NK-92 treated with Interleukin-12 subunit alpha and Interleukin-12 subunit beta, amount 100 ng/mL, for 24 hours (cell line): Measurements from ENCODE around the gene FBXO47.
"Not testable (repeated sequence)": the region's sequence is repeated elsewhere in the genome, so short reads cannot be mapped to it uniquely, and the experiment has no call there.

ENCODE experiments used
- DNase-seq: peaks from one replicate; lab custom pipeline; 2025; lab: John Stamatoyannopoulos, UW

The FBXO47 gene

DNA sequence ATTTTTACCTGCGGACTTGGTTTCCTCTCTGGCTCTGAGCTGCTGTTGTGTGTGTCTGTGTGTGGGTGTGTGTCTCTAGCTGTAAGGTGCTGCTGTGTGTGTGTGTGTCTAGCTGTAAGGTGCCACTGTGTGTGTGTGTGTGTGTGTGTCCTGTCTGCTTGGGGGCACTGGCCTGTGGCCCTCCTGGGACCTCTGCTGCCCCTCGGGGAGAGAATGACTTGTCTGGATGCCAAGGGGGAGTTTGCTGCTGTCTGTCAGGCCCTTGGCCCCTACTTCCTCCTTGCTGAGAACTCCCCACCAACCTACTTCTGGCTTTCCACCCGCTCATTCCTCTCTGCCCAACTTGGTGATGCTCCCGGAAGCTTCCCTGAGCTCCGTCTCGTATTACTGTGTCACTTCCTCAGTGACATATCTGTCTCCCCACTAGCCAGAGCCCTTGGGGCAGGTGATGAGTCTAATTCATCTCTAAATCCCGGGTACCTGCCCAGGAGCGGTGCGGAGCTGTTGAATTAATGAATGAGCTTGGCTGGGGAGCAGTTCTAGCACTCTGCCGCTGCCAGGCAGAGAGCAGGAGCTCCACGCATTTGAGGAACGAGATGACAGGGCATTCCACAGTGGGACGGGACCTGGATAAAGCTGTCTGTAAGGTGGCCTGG, 45.3 kb downstream of the FBXO47 start:
- DNase-seq, result no peak

DNA sequence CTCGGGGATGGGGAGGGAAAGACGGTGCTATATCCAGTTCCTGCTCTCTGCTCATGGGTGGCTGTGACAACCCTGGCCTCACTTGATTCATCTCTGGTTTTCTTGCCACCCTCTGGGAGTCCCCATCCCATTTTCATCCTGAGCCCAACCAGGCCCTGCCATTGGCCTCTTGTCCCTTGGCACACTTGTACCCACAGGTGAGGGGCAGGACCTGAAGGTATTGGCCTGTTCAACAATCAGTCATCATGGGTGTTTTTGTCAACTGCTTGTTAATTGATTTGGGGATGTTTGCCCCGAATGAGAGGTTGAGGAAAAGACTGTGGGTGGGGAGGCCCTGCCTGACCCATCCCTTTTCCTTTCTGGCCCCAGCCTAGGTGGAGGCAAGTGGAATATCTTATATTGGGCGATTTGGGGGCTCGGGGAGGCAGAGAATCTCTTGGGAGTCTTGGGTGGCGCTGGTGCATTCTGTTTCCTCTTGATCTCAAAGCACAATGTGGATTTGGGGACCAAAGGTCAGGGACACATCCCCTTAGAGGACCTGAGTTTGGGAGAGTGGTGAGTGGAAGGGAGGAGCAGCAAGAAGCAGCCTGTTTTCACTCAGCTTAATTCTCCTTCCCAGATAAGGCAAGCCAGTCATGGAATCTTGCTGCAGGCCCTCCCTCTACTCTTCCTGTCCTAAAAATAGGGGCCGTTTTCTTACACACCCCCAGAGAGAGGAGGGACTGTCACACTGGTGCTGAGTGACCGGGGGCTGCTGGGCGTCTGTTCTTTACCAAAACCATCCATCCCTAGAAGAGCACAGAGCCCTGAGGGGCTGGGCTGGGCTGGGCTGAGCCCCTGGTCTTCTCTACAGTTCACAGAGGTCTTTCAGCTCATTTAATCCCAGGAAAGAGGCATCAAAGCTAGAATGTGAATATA, 46.6 kb downstream of the FBXO47 start:
- no peak for DNase-seq

DNA sequence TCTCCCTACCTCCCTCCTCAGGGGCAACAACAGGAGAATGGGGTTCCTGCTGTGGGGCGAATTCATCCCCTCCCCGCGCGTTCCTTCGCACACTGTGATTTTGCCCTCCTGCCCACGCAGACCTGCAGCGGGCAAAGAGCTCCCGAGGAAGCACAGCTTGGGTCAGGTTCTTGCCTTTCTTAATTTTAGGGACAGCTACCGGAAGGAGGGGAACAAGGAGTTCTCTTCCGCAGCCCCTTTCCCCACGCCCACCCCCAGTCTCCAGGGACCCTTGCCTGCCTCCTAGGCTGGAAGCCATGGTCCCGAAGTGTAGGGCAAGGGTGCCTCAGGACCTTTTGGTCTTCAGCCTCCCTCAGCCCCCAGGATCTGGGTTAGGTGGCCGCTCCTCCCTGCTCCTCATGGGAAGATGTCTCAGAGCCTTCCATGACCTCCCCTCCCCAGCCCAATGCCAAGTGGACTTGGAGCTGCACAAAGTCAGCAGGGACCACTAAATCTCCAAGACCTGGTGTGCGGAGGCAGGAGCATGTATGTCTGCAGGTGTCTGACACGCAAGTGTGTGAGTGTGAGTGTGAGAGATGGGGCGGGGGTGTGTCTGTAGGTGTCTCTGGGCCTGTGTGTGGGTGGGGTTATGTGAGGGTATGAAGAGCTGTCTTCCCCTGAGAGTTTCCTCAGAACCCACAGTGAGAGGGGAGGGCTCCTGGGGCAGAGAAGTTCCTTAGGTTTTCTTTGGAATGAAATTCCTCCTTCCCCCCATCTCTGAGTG, 47.7 kb downstream of the FBXO47 start:
- no peak for DNase-seq

DNA sequence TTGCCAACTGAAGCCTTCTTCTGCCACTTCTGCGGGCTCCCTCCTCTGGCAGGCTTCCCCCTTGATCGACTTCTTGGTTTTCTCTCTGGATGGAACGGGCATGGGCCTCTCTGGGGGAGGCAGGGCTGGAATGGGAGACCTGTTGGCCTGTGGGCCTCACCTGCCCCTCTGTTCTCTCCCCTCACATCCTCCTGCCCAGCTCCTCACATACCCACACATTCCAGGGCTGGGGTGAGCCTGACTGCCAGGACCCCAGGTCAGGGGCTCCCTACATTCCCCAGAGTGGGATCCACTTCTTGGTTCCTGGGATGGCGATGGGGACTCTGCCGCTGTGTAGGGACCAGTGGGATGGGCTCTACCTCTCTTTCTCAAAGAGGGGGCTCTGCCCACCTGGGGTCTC, 48.3 kb downstream of the FBXO47 start:
- DNase-seq, result no peak

DNA sequence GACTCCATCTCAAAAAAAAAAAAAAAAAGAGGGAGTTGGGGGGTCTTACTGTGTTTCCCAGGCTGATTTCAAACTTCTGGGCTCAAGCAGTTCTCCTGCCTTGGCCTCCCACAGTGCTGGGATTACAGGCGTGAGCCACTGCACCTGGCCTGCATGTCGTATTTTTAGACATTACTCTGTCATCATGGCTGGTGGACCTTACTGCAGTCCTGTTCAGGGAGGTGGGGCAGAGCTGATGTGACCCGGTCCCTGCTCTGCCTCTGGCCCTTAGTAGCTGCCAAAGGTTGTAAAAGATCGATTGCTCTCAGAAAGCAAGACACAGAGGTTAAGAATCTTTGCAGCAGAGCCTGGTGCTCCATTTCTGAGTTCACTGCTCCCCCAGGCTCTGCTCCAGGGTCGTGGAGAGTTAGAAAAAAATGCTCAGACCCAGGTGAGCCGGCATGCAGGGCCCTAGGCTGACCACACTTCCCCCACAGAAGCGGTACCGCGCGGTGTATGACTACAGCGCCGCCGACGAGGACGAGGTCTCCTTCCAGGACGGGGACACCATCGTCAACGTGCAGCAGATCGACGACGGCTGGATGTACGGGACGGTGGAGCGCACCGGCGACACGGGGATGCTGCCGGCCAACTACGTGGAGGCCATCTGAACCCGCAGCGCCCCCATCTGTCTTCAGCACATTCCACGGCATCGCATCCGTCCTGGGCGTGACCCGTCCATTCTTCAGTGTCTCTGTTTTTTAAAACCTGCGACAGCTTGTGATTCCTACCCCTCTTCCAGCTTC, 48.9 kb downstream of the FBXO47 start:
- no peak for DNase-seq

DNA sequence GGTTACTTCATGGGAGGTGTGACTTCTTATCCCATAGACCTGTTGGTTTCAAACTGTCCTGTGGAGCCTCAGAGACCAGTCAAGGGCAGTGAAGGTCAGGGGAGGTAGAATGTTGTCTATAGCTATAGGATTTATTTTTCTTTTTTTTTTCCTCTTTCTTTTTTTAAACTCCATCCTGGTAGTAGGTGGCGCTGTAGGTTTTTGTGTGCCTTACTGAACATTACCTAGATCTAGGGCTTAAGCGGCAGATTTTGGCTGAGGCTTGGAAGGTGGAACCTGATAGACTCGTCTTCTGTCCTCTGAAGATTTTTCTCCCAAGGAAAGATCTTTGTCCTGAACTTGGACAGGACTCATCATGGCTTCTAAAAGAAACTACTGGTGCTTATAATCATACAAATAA, 49.9 kb downstream of the FBXO47 start:
- no peak for DNase-seq

DNA sequence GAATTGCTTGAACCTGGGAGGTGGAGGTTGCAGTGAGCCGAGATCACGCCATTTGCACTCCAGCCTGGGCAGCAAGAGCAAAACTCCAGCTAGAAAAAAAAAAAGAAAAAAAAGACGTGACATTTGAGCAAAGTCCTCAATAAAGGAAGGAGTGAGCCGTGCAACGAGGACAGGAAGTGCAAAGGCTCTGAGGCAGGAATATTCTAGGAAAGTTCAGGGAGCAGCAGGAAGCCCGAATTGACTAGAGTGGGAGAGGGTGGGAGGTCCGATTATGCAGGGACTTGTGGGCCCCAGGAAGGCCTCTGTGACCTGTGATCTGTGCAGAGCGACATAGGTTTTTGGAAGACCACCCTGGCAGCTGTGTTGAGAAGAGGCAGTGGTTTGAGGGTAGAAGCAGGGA, 50.4 kb downstream of the FBXO47 start:
- DNase-seq, result no peak

DNA sequence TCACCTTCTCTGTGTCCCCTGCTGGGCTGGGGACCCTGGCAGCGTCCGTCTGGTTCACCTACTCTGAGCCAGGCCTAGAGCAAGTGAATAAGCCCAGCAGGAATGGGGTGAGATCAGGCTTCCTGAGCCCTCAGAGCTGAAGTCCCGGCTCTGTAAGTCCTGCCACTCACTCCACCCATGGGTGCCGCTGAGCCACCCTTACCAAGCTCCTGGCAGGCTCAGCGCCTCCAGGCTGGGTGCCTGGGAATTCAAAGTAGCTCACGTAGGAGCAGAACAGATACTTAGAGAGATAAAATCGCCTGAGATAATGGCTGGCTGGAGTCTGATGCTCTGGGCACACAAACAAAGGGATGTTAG, 51.6 kb downstream of the FBXO47 start:
- no peak for DNase-seq

DNA sequence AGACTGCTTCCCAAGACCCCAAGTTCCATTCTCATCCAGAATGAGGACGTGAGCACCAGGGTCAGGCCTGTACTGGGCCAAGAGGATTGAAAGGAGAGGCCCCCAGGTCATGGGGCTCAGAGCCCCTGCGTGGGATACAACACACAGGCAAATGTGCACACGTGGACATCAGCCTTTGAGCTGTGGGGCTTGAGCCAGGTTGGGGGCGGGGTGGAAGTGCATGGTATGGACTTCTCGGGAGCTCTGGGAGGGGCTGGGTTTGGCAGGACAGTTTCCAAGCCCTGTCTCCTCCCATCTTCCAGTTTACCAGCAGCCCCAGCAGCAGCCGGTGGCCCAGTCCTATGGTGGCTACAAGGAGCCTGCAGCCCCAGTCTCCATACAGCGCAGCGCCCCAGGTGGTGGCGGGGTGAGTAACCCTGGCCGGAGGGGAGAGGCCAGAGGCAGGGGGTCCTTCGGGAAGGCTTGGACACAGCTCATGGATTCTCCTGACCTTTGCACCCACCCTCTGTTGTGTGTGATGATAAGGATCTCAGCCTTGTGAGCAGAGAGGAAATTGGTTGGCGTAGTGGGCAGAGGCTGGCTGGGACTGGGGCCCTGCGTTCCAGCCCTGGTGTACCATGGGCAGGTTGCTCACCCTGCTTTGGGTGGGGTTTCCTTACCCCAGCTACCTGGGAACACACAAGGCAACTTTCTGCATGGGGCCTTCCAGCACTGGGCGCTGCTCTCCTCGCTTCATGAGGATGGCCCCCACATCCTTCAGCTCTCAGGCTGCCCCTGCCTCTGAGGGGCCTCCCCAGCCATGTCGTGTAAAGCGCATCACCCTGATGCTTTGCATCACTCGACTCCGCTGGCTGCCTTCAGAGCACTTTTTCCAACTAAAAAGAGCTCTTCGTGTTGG, 52.2 kb downstream of the FBXO47 start:
- no peak for DNase-seq

DNA sequence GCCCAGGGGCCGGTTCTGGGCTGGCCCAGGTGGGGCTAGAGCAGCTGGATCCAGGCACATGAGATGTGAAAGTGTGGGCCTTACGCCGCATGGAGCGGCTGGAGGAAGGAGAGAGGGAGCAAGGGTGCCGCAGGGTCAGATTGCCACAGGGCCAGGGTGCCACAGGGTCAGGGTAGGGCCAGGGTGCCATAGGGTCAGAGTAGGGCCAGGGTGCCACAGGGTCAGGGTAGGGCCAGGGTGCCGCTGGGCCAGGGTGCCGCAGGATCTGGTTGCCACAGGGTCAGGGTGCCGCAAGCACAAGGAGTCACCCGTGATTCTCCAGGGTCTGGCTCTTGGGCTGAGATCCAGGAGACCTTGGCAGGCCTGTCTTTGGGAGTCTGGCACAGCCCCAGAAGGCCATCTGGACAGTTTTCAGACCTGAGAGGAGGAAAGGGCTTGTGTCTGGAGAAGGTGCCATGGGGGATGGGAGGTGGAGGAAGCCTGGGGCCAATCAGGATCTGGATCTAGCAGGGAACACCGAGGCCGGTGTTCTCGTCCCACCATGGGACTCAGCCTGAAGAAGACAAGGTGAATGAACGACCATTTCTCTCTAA, 54.9 kb downstream of the FBXO47 start:
- DNase-seq, result no peak

DNA sequence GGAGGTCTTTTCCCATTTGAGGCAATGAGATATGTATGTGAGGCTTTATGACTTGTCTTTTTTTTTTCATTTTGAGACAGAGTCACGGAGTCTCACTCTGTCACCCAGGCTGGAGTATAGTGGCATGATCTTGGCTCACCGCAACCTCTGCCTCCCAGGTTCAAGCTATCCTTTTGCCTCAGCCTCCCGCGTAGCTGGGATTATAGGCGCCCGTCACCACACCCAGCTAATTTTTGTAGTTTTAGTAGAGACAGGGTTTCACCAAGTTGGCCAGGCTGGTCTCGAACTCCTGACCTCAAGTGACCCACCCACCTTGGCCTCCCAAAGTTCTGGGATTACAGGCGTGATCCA, 55.5 kb downstream of the FBXO47 start:
- not testable (repeated sequence) for DNase-seq

DNA sequence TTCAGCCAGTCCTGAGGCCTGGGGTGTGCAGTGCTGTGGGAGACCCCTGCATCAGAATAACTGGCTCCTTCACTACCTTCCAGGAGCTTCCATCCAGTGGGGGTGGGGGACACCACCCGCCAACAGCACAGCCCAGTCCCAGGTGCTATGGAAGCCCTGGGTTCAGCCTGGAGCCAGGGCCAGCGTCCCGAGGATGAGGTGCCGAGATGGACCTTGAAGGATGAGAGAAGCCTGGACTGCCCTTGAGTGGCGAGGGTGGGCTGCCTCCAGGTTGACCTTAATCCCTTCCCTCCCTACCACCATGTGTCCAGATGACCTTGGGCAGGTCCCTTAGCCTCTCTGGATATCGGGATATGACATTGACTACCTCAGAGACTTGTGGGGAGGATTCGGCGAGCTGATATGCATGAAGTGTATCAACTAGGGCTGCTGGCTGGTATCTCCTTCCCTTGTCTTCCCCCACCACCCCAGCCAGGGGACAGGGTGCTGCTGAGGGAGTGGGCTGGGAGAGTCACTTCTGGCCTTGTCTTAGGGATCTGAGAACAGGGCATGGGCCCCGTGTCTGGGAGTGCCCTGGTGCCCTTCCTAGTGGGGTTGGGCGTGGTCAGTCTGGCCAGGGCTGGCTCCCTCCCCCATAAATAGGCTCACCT, 56.0 kb downstream of the FBXO47 start:
- DNase-seq, result no peak

DNA sequence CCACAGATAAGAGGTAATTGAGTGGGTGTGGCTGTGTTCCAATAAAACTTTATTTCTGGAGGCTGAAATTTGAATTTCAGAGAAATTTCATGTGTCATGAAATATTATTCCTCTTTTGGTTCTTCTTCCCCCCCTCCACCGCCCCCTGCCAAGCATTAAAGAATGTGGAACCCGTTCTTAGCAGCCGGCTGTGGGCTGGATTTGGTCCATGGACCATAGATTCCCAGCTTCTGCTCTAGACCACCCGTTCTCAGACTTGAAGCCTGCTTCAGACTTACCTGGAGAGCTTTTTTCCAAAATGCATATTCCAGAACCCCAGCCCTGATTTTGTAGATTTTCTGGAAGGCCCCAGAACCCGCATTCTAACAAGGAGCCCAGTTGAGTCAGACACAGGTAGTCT, 56.9 kb downstream of the FBXO47 start:
- DNase-seq, result no peak

DNA sequence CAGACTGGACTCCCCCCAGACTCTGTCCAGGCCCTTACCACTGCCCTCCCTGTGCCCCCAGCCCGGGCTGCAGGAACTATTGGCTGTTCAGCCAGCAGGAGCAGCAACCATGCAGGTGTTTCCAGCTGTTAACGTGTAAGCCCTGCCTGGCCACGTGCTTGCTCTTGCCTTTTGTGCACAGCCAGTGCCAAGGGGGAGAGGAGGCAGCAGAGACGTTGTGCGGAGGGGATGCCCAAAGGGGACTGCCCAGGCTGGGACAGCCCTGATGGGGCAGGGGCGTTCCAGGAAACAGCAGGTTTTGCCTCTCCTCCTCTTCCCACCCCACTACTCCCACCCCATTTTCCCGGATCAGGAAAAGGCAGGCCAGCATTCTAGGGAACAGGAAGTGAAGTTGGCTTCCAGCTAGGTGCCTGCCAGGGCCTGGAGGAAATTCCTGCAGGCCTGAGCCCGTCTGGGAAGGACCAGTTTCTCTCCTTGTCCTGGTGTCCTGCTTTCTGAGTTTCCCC, 58.5 kb downstream of the FBXO47 start:
- no peak for DNase-seq

DNA sequence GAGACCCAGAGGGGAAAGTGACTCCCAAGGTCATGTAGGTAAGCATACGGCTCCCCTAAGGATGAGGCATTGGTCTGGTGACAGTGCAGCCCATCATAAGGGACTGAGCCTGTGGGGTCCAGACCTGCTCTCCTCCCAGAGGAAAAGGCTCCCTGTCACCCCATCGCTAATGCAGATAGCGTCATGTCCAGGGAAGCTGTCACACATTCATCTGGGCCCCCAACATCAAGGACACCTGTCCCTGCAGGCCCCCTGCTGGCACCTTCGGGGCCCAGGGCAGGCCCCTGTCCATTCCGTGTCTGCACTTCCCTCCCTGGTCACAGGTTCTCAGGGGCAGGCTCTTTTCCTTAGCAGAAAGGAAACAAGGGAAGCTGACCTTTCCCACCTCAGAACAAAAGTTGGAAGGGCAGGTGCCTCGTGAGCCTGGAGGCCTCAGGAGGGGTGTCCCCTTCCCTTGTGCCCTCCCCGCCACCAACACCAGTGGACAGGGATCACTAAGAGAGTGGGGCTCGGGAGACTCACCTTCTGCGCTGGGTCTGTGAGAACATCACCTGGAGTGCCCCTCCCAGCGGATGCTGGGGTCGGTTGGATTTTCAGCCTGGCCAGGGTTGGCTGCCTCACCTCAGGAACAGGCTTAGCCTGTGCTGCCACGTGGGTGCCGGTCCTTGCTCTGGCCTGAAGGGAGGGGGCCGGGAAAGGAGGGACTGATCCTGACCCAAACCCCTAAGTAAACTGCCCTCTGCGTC, 59.1 kb downstream of the FBXO47 start:
- DNase-seq, result no peak

DNA sequence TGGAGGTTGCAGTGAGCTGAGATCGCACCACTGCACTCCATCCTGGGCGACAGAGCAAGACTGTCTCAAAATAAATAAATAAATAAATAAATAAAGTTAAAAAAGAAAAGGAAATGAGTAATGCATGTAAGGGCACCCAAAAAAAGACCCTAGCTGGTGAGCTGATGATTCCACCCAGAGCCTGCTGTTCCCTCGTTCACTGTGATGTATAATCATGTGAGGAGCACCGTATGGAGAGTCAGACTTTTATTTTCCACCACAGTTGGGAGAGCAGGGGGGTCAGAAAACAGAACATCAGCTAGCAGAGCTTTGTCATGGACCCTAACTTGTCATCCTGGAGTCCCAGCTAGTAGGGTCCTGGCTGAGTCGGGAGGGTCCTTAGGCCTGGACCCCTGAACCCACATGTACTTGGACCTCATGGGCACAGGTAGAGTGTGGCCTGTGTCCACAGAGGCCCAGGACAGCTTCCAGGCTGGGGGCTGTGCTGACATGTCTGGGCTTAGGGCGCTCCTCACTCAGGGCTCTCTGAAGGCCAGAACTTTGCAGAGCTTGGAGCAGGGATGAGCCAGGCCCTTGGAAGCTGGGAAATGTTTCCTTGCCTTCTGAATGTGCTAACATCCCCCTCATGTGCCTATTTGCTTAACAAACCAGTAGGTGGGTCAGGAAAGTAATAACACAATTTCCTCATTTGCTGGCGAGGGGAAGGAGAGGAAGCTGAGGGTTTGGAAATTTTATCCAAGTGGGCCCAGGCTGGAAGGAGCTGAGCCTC, 60.6 kb downstream of the FBXO47 start:
- DNase-seq, result no peak

DNA sequence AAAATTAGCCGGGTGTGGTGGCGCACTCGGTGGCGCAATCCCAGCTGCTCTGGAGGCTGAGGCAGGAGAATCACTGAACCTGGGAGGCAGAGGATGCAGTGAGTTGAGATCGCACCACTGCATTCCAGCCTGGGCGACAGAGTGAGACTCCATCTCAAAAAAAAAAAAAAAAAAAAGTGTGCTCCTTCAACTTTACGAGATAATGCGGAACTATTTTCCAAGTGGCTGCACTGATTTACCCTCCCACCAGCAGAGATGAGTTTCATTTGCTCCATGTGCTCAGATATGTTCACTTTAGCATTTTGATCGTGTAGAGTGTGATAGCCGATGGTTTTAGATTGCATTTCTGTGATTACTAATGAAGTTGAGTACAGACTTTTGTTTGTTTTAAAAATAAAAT, 61.8 kb downstream of the FBXO47 start:
- no peak for DNase-seq

DNA sequence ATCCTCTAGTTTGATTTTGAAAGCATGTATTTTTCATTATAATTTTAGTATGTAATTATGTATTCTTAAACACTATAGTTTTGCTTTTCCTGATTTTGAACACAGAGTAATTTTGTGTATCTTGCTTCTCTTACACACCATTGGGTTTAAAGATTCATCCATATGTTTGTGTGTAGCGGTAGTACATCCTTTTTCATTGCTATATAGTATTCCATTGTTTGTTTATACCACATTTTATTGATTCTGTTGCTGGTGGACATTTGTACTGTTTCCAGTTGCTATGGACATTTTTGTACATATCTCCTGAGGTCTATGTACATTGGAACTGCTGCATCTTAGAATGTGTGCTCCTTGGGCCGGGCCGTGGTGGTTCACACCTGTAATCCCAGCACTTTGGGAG, 62.3 kb downstream of the FBXO47 start:
- DNase-seq, result no peak

DNA sequence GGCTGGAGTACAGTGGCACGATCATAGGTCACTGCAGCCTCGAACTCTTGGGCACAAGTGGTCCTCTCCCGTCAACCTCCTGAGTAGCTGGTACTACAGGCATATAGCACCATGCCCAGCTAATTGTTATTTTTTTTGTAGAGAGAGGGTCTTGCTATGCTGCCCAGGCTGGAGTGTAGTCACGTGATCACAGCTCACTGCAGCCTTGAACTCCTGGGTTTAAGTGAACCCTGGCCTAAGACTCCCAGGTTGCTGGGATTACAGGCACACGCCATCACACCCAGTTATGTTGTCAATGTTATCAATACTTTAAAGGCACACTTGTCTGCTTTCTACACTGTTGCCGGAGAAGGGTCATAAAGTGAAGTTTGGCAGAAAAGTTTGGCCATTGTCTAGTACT, 63.8 kb downstream of the FBXO47 start:
- no peak for DNase-seq
